GM10266 (cell line): ENCODE results near the gene WNT5A.

ENCODE experiments used
- DNase-seq: peaks from one replicate; pipeline ENCODE4 v3.0.0; 2012; ENCODE audit errors: extremely low spot score
- CTCF ChIP-seq: IDR thresholded peaks from 2 replicates; pipeline ENCODE4 v1.5.1; 2012; ENCODE audit warnings: mild to moderate bottlenecking, low read depth; ENCODE audit not compliant: control insufficient read depth, insufficient read depth; ENCODE audit errors: missing control alignments

WNT5A gene

GRCh38 chr3:55445551-55445950 lies 41.6 kb downstream of the WNT5A start:
- DNase-seq = no peak
- no peak for TF ChIP-seq CTCF

- no peak for DNase-seq
- no peak for TF ChIP-seq CTCF
These were observed 43.8 kb downstream of the WNT5A start for GRCh38 chr3:55443346-55443745.

GRCh38 chr3:55442861-55443260 lies 44.2 kb downstream of the WNT5A start:
- DNase-seq = no peak
- TF ChIP-seq CTCF = no peak

- no peak for TF ChIP-seq CTCF
- DNase-seq = no peak
These were observed 45.6 kb downstream of the WNT5A start for GRCh38 chr3:55441499-55441898.

GRCh38 chr3:55440104-55440708 lies 46.9 kb downstream of the WNT5A start:
- TF ChIP-seq CTCF = no peak
- DNase-seq = no peak

- no peak for DNase-seq
- no peak for TF ChIP-seq CTCF
These were observed 47.4 kb downstream of the WNT5A start for GRCh38 chr3:55439657-55440056.

- DNase-seq = no peak
- no peak for TF ChIP-seq CTCF
These were observed 50.5 kb downstream of the WNT5A start for GRCh38 chr3:55436644-55437043.
